A172 (cell line): ENCODE results near the gene IGSF21. TPM values are rescaled to one million over a fixed set of nuclear protein-coding genes. Genes with fewer than 3 reads are reported as not detected.
"Not testable (repeated sequence)": the region's sequence is repeated elsewhere in the genome, so short reads cannot be mapped to it uniquely, and the experiment has no call there.

Experiments
- DNase-seq: peaks from one replicate; pipeline ENCODE4 v3.0.0-alpha.2; 2015; ENCODE audit warnings: low spot score
- total RNA-seq: library from RNA; depleted of rRNA; stranded (reverse); fragments of >200 nt; shearing (Covaris generic); gene quantifications from 2 replicates; pipeline ENCODE4 v1.2.3, GENCODE V29; 2014

The IGSF21 gene
- total RNA-seq, 1 experiment from 2014 or later = not detected

DNA sequence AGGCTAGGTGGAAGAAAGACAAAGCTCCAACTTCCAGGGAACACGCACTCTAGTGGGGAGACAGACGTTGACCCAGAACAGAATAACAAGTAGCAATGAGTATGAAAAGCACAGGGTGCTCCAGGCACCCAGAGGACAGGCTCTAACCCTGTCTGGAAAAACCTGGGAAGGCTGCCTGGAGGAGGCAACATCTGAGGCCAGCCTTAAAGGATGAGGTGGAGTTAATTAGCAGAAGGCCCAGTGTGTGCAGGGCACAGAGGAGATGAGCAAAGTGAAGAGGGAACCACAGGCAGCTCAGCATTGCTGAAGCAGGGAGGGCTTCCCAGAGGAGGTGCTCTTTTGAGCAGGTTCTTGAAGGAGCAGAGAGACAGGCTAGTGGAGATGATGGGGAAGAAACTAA, 246.4 kb downstream of the IGSF21 start:
- no peak for DNase-seq

DNA sequence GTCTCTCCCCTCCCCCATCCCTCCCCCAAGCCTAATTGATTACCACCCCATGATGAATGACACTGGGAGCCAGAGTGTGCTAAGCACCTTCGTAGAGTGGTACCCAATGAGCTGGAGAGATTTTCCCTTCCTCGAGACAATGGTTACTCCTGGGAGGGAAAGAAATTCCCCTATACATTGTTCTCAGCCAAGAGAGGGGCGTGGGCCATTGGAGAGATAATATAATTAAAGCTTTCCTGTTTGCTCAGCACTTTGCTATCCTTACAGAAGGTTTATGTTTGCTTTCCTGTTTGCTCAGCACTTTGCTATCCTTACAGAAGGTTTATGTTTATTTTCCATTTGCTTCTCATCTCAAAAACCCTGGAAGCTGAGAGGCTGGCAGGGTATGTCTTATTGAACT, 247.0 kb downstream of the IGSF21 start:
- no peak for DNase-seq

DNA sequence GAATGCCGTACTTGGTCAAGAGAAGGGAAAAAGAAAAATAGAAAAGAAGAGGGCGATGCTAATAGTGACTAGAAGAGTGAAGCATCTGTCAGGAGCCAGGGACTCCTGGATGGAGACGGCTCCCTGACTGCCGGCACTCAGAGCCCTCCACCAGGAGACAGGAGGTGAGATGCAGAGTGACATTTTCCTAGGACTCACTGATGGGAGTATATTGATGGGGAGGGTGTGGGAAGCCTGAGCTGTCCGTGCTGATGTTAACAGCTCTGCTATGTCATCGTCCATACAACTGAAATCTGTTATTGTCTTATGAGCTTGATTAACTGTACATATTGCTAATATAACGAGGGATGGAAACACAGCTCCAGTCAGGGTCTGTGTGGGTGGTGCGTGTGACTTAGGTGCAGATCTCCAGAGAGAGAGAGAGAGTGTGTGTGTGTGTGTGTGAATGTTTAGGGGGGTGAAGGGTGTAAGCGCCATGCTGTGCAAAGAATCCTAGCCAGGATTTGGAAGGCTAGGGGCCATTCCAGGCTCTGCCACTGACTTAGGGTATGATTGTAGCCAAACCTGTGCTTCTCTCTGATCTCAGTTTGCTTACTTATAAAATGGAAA, 250.1 kb downstream of the IGSF21 start:
- DNase-seq = no peak

DNA sequence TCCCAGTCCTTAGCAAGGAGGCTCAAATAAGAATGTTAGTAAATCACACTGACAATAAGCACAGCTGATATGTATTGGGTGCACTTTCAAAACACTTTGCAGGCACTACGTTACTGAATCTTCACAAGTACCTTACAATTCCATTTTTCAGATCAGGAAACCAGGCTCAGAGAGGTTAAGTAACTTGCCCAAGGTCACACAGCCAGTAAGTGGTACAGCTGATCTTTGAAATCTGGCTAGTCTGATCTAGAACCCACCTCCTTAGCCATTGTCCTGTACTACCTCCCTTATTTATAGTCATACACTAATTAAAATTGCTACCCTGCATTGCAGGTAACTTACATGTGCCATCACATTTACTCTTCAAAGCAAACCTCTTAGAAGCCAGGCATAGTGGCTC, 251.0 kb downstream of the IGSF21 start:
- DNase-seq = no peak

DNA sequence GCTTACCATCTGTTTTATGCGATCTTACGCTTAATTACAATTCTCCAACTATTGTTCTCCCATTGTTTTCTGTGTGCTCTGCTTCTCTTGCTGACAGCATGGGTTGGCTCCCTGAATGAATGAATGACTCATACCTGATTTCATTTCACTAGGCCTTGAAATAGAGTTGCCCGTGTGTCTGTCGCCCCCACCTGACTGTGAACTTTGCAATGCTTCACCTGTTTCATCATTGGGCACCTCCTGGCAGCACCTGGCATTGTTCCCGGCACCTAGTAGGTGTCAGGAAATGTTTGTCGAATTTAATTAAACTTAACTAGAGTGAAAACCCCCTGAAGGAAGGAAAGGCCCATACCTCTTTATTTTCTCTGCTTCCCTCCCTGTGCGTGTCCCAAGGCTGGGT, 252.7 kb downstream of the IGSF21 start:
- no peak for DNase-seq

DNA sequence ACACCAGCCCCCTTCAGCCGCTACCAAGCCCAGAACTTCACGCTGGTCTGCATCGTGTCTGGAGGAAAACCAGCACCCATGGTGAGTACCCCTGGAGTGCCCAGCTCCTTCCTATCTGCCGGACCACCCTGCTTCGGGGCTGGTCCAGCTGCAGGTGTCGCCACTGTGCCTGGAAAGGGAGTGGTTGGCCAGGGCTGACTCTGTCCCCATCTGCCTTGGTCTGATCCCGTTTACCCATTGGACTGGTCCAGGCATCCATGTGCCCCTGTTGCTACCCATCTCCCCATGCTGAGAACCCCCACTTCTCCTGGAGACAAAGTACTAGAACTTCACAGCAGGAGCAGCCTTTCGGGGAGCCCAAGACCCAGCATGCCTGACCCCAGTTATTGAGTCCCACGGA, 254.6 kb downstream of the IGSF21 start:
- DNase-seq = no peak

DNA sequence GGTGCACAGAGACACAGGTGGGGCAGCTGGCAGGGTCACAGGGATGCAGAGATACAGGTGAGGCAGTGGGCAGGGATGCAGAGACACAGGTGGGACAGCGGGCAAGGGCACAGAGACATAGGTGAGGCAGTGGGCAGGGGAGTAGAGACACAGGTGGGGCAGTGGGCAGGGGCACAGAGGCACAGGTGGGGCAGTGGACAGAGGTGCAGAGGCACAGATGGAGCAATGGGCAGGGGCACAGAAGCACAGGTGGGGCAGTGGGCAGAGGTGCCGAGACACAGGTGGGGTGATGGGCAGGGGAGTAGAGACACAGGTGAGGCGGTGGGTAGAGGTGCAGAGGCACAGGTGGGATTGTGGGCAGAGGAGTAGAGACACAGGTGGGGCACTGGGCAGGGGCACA, 255.8 kb downstream of the IGSF21 start:
- DNase-seq = no peak

DNA sequence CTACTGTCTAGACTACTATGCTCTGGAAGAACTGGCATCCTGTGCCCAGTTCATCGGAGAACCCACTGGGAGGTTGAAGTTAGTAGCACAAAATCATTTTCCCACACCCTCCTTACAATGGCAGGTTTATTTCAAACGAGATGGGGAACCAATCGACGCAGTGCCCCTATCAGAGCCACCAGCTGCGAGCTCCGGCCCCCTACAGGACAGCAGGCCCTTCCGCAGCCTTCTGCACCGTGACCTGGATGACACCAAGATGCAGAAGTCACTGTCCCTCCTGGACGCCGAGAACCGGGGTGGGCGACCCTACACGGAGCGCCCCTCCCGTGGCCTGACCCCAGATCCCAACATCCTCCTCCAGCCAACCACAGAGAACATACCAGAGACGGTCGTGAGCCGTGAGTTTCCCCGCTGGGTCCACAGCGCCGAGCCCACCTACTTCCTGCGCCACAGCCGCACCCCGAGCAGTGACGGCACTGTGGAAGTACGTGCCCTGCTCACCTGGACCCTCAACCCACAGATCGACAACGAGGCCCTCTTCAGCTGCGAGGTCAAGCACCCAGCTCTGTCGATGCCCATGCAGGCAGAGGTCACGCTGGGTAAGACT, 257.6 kb downstream of the IGSF21 start:
- DNase-seq = no peak

DNA sequence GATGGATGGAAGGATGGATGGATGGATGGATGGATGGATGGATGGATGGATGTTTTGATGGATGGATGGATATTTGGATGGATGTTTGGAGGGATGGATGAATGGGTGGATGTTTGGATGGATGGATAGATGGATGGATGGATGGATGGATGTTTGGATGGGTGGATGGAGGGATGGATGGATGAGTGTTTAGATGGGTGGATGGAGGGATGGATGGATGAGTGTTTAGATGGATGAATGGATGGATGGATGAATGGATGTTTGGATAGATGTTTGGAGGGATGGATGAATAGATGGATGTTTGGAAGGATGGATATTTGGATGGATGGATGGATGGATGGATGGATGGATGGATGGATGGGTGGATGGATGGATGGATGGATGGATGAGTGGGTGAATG, 264.9 kb downstream of the IGSF21 start:
- DNase-seq = not testable (repeated sequence)

DNA sequence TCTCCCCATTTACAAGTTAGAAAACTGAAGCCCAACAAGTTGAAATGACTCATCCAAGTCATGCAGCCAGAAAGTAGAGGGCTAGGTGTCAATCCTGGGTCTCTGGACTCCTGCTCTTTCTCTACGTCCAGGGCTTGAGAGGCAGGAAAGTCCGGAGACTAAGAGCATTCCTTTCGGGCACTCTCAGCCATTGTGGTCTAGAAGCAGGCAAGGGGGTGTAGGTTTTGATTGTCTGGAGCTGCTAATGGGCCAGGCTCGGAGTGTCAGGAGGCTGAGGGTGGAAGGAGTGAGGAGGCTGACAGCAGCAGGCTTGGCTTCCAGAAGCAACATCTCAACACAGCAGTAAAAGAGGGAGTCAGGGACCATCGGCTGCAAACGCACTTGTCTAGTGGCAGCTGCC, 265.6 kb downstream of the IGSF21 start:
- no peak for DNase-seq

DNA sequence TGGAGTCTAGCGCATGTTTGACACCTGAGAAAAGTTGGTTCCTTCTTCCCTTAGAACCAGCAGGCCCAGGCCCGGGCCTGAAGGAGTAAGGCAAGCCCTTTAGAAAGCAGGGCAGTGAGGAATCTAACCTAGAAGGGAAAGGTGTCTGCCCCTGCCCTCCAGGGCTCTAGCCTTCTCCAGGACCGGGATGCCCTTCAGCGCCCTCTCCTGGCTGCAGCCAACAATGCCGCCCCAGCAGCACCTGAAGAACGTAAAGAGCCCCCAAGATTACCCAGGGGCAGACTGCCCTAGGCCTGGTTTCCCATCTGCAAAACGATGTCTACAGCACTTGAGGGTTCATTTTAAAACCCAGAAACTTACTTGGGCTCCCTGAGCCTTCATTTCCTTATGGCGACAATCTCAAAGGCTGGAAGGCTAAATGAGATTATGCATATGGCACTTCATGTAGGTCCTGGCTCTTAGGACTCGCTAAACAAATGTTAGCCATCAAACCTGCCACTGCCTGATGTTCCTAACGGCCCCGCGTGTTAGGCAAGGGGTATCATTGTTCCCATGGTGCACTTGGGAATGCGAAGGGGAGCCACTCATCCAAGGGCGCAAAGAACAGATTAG, 266.4 kb downstream of the IGSF21 start:
- DNase-seq = no peak

DNA sequence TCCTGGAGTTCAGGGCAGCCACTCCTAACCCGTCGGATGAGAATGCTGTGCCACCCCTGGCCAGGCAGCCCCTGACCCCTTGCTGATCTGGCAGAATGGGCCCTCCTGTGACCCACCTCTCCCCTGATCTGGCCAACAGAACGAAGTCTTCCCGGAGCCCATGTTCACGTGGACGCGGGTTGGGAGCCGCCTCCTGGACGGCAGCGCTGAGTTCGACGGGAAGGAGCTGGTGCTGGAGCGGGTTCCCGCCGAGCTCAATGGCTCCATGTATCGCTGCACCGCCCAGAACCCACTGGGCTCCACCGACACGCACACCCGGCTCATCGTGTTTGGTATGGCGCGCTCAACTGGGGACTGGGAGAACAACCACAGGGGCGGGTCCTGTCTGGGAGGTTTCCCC, 269.1 kb downstream of the IGSF21 start:
- DNase-seq = no peak

DNA sequence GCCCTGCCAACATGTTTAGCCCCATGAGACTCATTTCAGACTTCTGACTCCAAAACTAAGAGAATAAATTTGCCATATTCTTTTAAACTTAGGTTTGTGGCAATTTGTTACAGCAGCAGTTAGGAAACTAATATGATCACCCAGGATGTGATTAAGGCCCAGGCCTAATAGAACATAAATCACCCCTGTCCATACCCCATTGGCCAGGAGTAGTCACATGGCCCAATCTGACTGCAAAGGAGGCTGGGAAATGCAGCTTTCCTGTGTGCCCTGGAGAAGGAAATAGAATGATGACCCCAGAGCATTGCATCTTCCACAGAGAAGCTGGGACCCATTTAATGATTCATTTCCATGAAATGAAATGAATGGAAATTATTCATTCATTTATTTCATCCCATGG, 272.7 kb downstream of the IGSF21 start:
- no peak for DNase-seq

DNA sequence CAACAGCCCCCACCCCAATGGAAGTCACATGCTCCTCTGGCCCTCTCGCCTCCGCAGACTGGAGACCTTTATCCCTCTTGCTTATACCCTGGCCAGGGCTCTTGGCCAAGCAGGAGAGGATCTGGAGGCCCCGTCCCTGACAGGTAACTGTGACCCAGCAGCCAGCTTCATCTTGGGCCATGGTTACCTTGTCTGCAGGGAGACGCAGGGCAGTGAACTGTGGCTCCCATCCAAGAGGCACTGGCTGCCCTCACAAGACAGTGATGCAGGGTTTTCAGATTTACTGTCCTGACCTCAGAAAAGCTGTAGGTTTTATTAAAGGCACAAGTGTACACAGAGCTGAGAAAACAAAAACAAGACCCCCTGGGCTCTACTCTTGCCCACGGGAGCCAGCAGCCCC, 276.5 kb downstream of the IGSF21 start:
- DNase-seq = no peak

DNA sequence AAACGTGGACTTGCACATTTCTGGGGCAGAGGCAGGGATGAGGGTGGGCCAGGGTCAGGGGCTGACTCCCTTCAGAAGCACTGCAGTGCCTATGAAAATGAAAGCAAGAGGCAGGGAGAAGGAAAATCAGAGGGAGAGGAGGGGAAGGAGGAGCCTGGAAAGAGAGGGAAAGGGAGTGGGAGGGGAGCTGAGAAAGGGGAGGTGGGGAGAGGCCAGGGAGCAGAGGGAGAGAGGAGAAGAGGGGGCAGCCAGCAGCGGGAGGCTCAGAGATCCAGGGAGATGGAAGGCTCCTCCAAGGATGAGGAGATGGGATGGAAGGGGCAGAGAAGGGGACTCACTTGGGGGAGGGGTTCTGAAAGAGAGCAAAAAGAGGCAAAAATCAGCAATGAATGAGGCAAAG, 276.9 kb downstream of the IGSF21 start:
- no peak for DNase-seq

DNA sequence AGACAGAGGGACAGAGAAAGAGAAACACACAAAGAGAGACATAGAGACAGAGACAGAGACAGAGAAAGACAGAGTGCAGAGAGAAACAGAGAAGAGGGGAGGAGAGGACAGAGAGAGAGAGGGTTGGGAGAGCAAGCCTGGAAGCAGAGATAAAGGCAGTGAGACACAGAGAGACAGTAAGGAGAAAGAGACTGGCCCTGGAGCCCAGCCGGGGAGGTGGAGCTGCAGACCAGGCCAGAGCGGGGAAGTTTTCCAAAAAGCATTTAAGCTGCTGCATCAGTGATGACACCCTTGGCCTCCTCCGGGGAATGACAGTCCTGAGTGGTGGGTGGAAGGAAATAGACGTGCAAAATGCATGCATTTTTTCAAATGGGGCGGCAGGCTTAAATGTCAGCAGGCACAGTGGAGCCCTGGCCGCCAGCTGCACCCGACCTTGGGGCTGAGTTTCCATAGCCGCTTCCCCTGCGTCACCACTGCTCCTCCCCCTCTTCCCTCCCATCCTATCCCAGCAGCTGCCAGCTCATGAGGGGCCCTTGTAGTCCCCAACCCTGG, 277.7 kb downstream of the IGSF21 start:
- no peak for DNase-seq

DNA sequence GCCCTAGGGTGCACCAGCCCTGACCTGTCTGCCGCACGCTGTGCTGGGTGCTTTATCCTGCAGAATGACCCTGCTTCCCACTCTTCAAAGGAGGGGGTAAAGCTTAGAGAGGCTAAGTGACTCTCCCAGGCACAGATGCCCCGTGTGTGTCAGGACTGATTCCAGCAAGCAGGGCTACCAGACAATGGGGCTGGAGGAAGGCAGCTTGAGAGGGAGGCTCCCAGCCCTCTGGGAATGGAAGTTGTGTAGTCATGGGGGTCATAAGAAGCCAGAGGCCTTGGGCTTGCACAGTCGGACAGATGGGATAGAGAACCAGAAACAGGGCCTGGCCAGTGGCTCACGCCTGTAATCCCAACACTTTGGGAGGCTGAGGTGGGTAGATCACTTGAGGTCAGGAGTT, 279.0 kb downstream of the IGSF21 start:
- no peak for DNase-seq

DNA sequence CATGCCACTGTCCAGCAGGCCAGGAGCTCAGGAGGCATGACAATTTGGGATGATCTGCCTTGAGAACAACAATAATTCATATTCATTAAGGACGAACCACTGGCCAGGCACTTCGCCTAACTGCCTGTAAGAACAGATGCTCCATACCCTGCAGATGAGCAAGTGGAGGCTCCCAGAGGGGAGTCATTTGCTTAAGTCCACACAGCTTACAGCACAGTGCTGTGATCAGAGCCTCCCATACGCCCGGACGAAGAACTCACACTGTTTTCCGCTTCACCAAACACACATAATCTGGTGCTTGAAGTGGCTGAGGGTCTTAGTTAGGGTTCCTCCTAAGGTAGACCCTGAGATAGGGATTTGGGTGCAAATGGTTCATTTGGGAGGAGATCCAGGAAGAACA, 279.7 kb downstream of the IGSF21 start:
- no peak for DNase-seq

DNA sequence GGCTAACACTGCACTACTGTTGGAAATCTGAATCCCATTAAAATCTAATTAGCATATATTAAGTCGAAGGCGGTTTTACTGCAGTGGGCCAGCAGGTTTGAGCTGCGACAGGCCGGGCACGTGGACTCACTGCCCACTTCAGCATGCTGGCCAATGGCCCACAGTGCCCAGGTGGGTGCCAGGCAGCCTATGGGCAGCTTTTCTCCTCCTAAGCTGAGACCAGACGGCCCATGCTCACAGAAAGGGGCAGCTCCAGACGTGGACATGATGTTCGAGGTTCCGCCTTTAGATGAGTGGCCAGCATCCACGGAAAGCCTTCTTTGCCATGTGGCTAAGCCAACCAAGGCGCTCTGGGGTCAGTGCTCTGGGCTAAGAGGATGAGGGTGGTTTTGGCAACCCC, 283.4 kb downstream of the IGSF21 start:
- DNase-seq = no peak

DNA sequence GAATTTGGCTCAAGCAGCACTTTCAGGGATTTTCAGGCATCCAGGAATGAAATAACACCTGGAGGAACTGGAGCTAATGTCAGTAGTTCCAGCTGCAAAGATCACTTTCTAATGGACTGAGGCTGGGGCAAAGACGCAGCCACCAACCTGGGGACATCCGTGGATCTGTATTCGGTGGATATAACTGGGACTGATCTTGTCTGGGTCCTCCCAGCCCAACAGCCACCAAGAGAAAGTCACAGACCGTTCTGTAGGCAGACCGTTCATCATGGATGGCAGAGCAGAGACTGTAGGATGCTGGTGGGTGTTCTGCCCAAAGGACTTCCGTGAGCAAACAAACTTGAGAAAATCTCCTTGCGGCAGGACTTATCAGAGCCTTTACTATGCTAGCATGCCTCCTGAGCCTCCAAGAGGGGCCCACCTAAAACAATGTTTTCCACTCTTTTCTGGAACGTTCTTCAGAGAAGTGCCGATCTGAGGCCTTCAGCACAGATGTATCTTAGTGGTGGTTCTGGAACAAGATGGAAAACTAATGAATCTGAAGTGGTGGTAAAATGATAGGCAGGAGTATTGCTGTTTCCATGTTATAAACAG, 287.1 kb downstream of the IGSF21 start:
- DNase-seq = no peak

DNA sequence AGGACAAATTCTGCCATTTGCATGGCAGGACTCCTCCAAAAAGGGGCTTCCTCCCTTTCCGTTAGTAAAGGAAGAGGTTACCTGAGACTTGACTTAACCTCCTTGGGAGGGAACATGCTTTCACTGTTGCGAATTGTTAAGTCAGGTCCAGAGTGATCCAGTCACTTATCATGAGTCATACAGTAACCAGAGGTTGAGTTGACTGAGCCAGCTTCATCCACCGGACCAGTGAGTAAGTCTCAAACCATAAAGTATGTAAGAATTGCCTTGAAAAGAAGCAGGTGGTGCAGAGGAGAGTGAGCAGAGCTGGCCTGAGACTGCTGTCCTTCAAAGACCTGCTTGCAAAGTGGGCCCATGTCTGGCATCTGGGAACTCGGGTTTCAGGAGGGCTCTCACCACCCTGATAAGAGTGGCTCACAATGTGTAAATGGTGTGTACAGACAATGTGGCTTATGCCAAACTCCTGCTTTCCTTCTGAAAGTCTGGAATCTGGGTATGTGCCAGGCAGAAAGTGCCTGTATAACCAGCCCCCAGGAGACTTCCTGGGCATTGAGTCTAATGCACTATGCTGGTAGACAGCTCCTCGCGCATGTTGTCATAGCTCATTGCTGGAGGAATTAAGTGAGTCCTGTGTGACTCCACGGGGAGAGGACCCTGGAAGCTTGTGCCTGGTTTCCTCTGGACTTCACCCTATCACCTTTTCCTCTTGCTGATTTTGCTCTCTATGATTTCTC, 288.8 kb downstream of the IGSF21 start:
- no peak for DNase-seq

DNA sequence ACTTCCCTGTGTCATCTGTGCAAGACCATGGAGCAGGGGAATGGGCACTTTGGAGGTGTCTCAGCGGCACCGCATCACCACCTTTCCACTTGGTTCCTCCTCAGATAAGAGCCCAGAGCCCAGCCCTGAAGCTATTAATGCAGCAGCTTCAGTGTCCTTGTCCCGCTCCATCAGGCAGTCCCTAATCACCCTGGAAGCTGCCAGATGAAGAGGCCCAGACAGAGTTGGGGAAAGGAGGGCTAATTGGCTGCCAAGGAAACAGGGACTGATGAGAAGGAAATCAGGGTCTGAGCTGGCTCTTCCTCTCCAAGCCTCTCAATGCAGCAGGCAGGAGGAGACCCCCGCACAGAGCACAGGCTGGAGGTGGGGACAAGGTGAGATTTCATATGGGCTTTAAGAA, 290.0 kb downstream of the IGSF21 start:
- DNase-seq = no peak
